Measurements from ENCODE around the gene PELI2. TPM values are rescaled to one million over a fixed set of nuclear protein-coding genes. Genes with fewer than 3 reads are reported as not detected.

Gene PELI2
- total RNA-seq, 2 donors from 2014 or later: 9.8 to 13.9 TPM

- TF ChIP-seq CTCF (IDR thresholded peaks at IDR 0.05): no peak
- Histone ChIP-seq H3K4me3 (no peak overlapping the region), H3K4me1 (no peaks in the 10 kb centered on the region), H3K9me3 (no peaks in the 10 kb centered on the region), H3K27me3 (no peaks in the 10 kb centered on the region), H3K27ac (peak overlapping the region; percentile 29), H3K9ac (ENCODE audit: low read depth in 2 of 2, low read length in 2 of 2) (no peak overlapping the region), H3K36me3 (no peaks in the 10 kb centered on the region)
- intact Hi-C loops (cut with DNase I): no loop called here
- DNase-seq: peak; percentile 79
Observed at GRCh38 chr14:56224691-56225681, 106.8 kb downstream of the PELI2 start.

DNA sequence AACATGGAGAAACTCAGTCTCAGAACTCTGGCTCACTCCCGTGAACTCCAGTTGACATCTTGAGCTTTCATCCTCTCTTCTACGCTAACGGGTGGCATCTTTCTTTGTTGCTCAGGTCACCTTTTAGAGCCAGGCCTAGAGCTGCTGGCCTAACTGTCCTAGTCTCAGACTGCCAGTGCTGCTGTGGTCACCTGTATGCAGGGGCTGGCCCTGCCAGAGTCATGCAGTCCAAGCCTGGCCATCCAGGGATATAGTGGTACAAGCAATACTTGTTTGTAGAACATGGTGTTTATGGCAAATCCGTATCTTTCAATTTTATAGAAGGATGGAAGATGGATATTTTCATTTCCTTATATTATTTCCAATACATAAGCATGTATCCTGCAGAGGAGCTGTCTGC is 117.2 kb downstream of the PELI2 start:
- Histone ChIP-seq H3K4me3 (no peak overlapping the region), H3K36me3 (no peaks in the 10 kb centered on the region), H3K4me1 (no peaks in the 10 kb centered on the region), H3K27ac (no peak overlapping the region), H3K9me3 (no peaks in the 10 kb centered on the region), H3K27me3 (no peaks in the 10 kb centered on the region), H3K9ac (ENCODE audit: low read depth in 2 of 2, low read length in 2 of 2) (no peak overlapping the region)
- intact Hi-C loops (cut with DNase I): no loop called here
- DNase-seq: no peak
- TF ChIP-seq CTCF (IDR thresholded peaks at IDR 0.05): no peak

- no peak for DNase-seq
- Histone ChIP-seq H3K27ac (no peak overlapping the region), H3K36me3 (no peaks in the 10 kb centered on the region), H3K27me3 (no peaks in the 10 kb centered on the region), H3K4me3 (no peak overlapping the region), H3K9me3 (no peaks in the 10 kb centered on the region), H3K9ac (ENCODE audit: low read depth in 2 of 2, low read length in 2 of 2) (no peak overlapping the region), H3K4me1 (no peaks in the 10 kb centered on the region)
- intact Hi-C loops (cut with DNase I): no loop called here
- no peak for TF ChIP-seq CTCF (IDR thresholded peaks at IDR 0.05)
Observed at GRCh38 chr14:56237398-56237797, 119.2 kb downstream of the PELI2 start.

GRCh38 chr14:56241461-56241860 is 123.2 kb downstream of the PELI2 start:
- DNase-seq: no peak
- no peak for TF ChIP-seq CTCF (IDR thresholded peaks at IDR 0.05)
- H3K27ac ChIP-seq: no peak overlapping the region
- H3K27me3 ChIP-seq: no peaks in the 10 kb centered on the region
- no peaks in the 10 kb centered on the region for H3K9me3 ChIP-seq
- H3K4me3 ChIP-seq: no peak overlapping the region
- H3K36me3 ChIP-seq: no peaks in the 10 kb centered on the region
- no peaks in the 10 kb centered on the region for H3K4me1 ChIP-seq
- H3K9ac ChIP-seq (ENCODE audit: low read depth in 2 of 2, low read length in 2 of 2): no peak overlapping the region
- intact Hi-C loops (cut with DNase I): no loop called here

GRCh38 chr14:56243110-56243509 is 124.9 kb downstream of the PELI2 start:
- no peak overlapping the region for H3K9ac ChIP-seq (ENCODE audit: low read depth in 2 of 2, low read length in 2 of 2)
- DNase-seq: no peak
- no peaks in the 10 kb centered on the region for H3K36me3 ChIP-seq
- intact Hi-C loops (cut with DNase I): no loop called here
- no peak overlapping the region for H3K4me3 ChIP-seq
- no peak overlapping the region for H3K27ac ChIP-seq
- H3K9me3 ChIP-seq: no peaks in the 10 kb centered on the region
- no peaks in the 10 kb centered on the region for H3K27me3 ChIP-seq
- no peak for TF ChIP-seq CTCF (IDR thresholded peaks at IDR 0.05)
- H3K4me1 ChIP-seq: no peaks in the 10 kb centered on the region
